HEK293 (cell line): ENCODE results near the gene PLK5.

Source experiments
- BCL11B ChIP-seq: fragments of 450-650 bp; formaldehyde crosslinking; IDR thresholded peaks from 2 replicates; pipeline ENCODE4 v1.5.1; 2016; ENCODE audit warnings: low read depth, missing biosample characterization, missing genetic modification characterization
- ELK4 ChIP-seq: IDR thresholded peaks from 2 replicates; pipeline ENCODE4 v1.6.1; 2011; ENCODE audit warnings: mild to moderate bottlenecking, low read depth, low read length, borderline replicate concordance
- GLI2 ChIP-seq: fragments of 450-650 bp; formaldehyde crosslinking; IDR thresholded peaks from 2 replicates; pipeline ENCODE4; 2017; ENCODE audit warnings: missing biosample characterization, missing genetic modification characterization, low read depth, borderline replicate concordance
- GLIS2 ChIP-seq: fragments of 450-650 bp; formaldehyde crosslinking; IDR thresholded peaks from 2 replicates; pipeline ENCODE4 v1.5.1; 2016; ENCODE audit warnings: missing biosample characterization, missing genetic modification characterization
- IKZF3 ChIP-seq: fragments of 450-650 bp; IDR thresholded peaks from 2 replicates; pipeline ENCODE4 v1.5.0; 2018; ENCODE audit warnings: missing biosample characterization, mild to moderate bottlenecking, missing genetic modification characterization, moderate library complexity
- KLF10 ChIP-seq: fragments of 450-650 bp; IDR thresholded peaks from 2 replicates; pipeline ENCODE4 v1.5.1; 2018; ENCODE audit warnings: missing biosample characterization, mild to moderate bottlenecking, missing genetic modification characterization
- KLF17 ChIP-seq: fragments of 450-650 bp; formaldehyde crosslinking; IDR thresholded peaks from 2 replicates; pipeline ENCODE4 v1.5.1; 2016; ENCODE audit warnings: missing biosample characterization, missing genetic modification characterization
- PATZ1 ChIP-seq: fragments of 450-650 bp; formaldehyde crosslinking; IDR thresholded peaks from 2 replicates; pipeline ENCODE4 v1.5.1; 2016; ENCODE audit warnings: missing biosample characterization, missing genetic modification characterization
- SP3 ChIP-seq: fragments of 450-650 bp; formaldehyde crosslinking; IDR thresholded peaks from 2 replicates; pipeline ENCODE4 v1.5.1; 2016; ENCODE audit warnings: missing biosample characterization, missing genetic modification characterization
- WT1 ChIP-seq: fragments of 450-650 bp; formaldehyde crosslinking; IDR thresholded peaks from 2 replicates; pipeline ENCODE4 v1.5.1; 2016; ENCODE audit warnings: missing biosample characterization, missing genetic modification characterization
- ZBTB11 ChIP-seq: fragments of 450-650 bp; formaldehyde crosslinking; conservative IDR thresholded peaks from 2 replicates; pipeline ENCODE4 v1.5.1; 2016; ENCODE audit warnings: low read depth, missing biosample characterization, missing genetic modification characterization
- ZFP3 ChIP-seq: fragments of 450-650 bp; formaldehyde crosslinking; IDR thresholded peaks from 2 replicates; pipeline ENCODE4 v1.5.1; 2016; ENCODE audit warnings: low read depth, missing biosample characterization, missing genetic modification characterization
- ZNF302 ChIP-seq: fragments of 450-650 bp; formaldehyde crosslinking; IDR thresholded peaks from 2 replicates; pipeline ENCODE4 v1.5.1; 2016; ENCODE audit warnings: missing biosample characterization, missing genetic modification characterization, low read depth
- ZNF335 ChIP-seq: fragments of 450-650 bp; formaldehyde crosslinking; conservative IDR thresholded peaks from 2 replicates; pipeline ENCODE4 v1.5.1; 2016; ENCODE audit warnings: missing biosample characterization, missing genetic modification characterization
- ZNF350 ChIP-seq: fragments of 450-650 bp; formaldehyde crosslinking; IDR thresholded peaks from 2 replicates; pipeline ENCODE4 v1.5.0; 2017; ENCODE audit warnings: missing biosample characterization, mild to moderate bottlenecking, missing genetic modification characterization
- ZNF37A ChIP-seq: fragments of 450-650 bp; IDR thresholded peaks from 2 replicates; pipeline ENCODE4 v1.5.1; 2018; ENCODE audit warnings: missing biosample characterization, missing genetic modification characterization
- ZNF394 ChIP-seq: fragments of 450-650 bp; formaldehyde crosslinking; IDR thresholded peaks from 2 replicates; pipeline ENCODE4 v1.5.1; 2016; ENCODE audit warnings: missing biosample characterization, missing genetic modification characterization, mild to moderate bottlenecking, moderate library complexity, borderline replicate concordance
- ZNF449 ChIP-seq: fragments of 450-650 bp; formaldehyde crosslinking; IDR thresholded peaks from 2 replicates; pipeline ENCODE4 v1.5.1; 2017; ENCODE audit warnings: missing biosample characterization, mild to moderate bottlenecking, missing genetic modification characterization, moderate library complexity
- ZNF585B ChIP-seq: fragments of 450-650 bp; formaldehyde crosslinking; IDR thresholded peaks from 2 replicates; pipeline ENCODE4 v1.5.1; 2016; ENCODE audit warnings: missing biosample characterization, missing genetic modification characterization
- ZNF596 ChIP-seq: fragments of 450-650 bp; IDR thresholded peaks from 2 replicates; pipeline ENCODE4 v1.5.0; 2018; ENCODE audit warnings: missing biosample characterization, mild to moderate bottlenecking, missing genetic modification characterization, moderate library complexity
- ZNF654 ChIP-seq: fragments of 450-650 bp; formaldehyde crosslinking; IDR thresholded peaks from 2 replicates; pipeline ENCODE4 v1.5.1; 2016; ENCODE audit warnings: low read depth, missing biosample characterization, missing genetic modification characterization
- ZNF664 ChIP-seq: fragments of 450-650 bp; formaldehyde crosslinking; IDR thresholded peaks from 2 replicates; pipeline ENCODE4 v1.5.1; 2016; ENCODE audit warnings: missing biosample characterization, missing genetic modification characterization
- ZNF670 ChIP-seq: fragments of 450-650 bp; formaldehyde crosslinking; IDR thresholded peaks from 2 replicates; pipeline ENCODE4 v1.5.1; 2016; ENCODE audit warnings: missing biosample characterization, missing genetic modification characterization, low read depth
- ZNF76 ChIP-seq: fragments of 450-650 bp; formaldehyde crosslinking; IDR thresholded peaks from 2 replicates; pipeline ENCODE4; 2016; ENCODE audit warnings: low read depth, missing biosample characterization, missing genetic modification characterization, borderline replicate concordance

Gene PLK5

GRCh38 chr19:1507763-1508506 lies 15.9 kb upstream of the PLK5 start (continued):
- TF ChIP-seq ZNF664 (no peak), KLF17 (tag by site-specific recombination) (0 out of 2 replicates have a peak, but pooled peaks have one; percentile 52), IKZF3 (tag by site-specific recombination) (peak; percentile 83), ZNF394 (tag by site-specific recombination) (no peak), ELK4 (peak; percentile 96), ZNF670 (no peak), GLIS2 (tag by site-specific recombination) (0 out of 2 replicates have a peak, but pooled peaks have one; percentile 38), ZNF449 (tag by site-specific recombination) (peak; percentile 76), ZNF585B (tag by site-specific recombination) (no peak), ZNF654 (tag by site-specific recombination) (no peak), WT1 (tag by site-specific recombination) (peak; percentile 51; the same call in 1 of the 2 replicates), SP3 (tag by site-specific recombination) (peak; percentile 87), GLI2 (tag by site-specific recombination) (no peak), PATZ1 (tag by site-specific recombination) (peak; percentile 91), ZNF302 (tag by site-specific recombination) (no peak), ZNF37A (tag by site-specific recombination) (no peak), BCL11B (0 out of 2 replicates have a peak, but pooled peaks have one; percentile 15), ZNF76 (tag by site-specific recombination) (peak; percentile 58; the same call in 1 of the 2 replicates), ZFP3 (tag by site-specific recombination) (no peak), ZNF335 (tag by site-specific recombination) (peak; percentile 79), ZBTB11 (tag by site-specific recombination) (no peak), ZNF350 (no peak), ZNF596 (tag by site-specific recombination) (no peak), KLF10 (tag by site-specific recombination) (peak; percentile 100)
